Activated CD8-positive, alpha-beta T cell treated with anti-CD3 and anti-CD28 coated beads, Interleukin-2, amount 10 ng/mL, durations not matched to agents 7 days and 5 days (primary cell): Measurements from ENCODE around the gene ANK2. TPM values are rescaled to one million over a fixed set of nuclear protein-coding genes. Genes with fewer than 3 reads are reported as not detected.
A peak's percentile ranks its signal among the peaks of the same experiment; 100 is the strongest.

ENCODE experiments used
- ATAC-seq: fragments of 150-1000 bp; cut with Tn5 transposase; one replicate; pipeline ENCODE4 v1.10.0; 2021; ENCODE audit warnings: moderate library complexity
- CTCF ChIA-PET: fragments of 350-600 bp; sonication (Branson Sonifier 250); formaldehyde crosslinking; loops from one replicate; lab custom pipeline; 2021; ENCODE audit warnings: antibody characterized with exemption; lab: Charles Lee
- POLR2A ChIA-PET: fragments of 350-600 bp; sonication (Branson Sonifier 250); formaldehyde crosslinking; loops from one replicate; lab custom pipeline; 2021; ENCODE audit warnings: antibody characterized with exemption; lab: Charles Lee
- DNase-seq: peaks from one replicate; pipeline ENCODE4 v3.0.0-alpha.2; 2020
- H3K27ac Mint-ChIP-seq: one replicate; pipeline ENCODE4 v1.8.0; 2021; ENCODE audit warnings: mild to moderate bottlenecking, mixed read lengths
- H3K27me3 Mint-ChIP-seq: one replicate; pipeline ENCODE4 v1.8.0; 2021; ENCODE audit warnings: low read depth, mixed read lengths
- H3K36me3 Mint-ChIP-seq: one replicate; pipeline ENCODE4 v1.8.0; 2021; ENCODE audit warnings: low read depth, mixed read lengths
- H3K4me1 Mint-ChIP-seq: one replicate; pipeline ENCODE4 v1.8.0; 2021; ENCODE audit warnings: low read depth, mixed read lengths
- H3K4me3 Mint-ChIP-seq: one replicate; pipeline ENCODE4 v1.8.0; 2021; ENCODE audit warnings: mild to moderate bottlenecking, mixed read lengths
- H3K9me3 Mint-ChIP-seq: one replicate; pipeline ENCODE4 v1.8.0; 2022; ENCODE audit warnings: mixed read lengths; ENCODE audit not compliant: insufficient read depth
- total RNA-seq, 2 experiments: library from RNA; stranded (reverse); gene quantifications; one replicate each; pipeline ENCODE4 v1.2.3, GENCODE V29; 2021

Gene ANK2
- total RNA-seq, 2 experiments from 2014 or later: 0.47 to 1.5 TPM

DNA sequence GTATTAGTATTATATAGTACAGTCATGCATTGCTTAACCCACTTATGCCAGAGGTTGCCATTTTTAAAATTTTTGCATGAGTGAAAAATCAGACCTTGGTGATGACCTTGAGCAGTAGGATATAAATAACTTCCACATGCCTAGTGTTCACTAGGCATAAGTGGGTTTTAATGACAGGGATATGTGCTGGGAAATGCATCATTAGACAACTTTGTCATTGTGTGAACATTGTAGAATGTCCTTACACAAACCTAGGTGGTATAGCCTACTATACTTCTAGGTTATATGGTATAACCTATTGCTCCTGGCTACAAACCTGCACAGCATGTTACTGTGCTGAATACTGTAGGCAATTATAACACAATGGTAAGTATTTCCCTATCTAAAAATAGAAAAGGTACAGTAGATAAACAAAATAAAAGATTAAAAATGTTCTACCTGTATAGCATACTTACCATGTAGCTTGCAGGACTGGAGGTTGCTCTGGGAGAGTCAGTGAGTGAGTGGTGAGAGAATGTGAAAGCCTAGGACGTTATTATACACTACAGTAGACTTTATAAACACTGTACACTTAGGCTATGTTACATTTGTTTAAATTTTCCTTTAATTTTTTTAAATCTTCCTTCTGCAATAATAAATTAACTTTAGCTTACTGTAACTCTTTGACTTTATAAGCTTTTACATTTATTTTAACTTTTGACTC is 326.7 kb downstream of the ANK2 start:
- ATAC-seq (no peak), DNase-seq (no peak)
- no peaks in the 10 kb centered on the region for H3K36me3 Mint-ChIP-seq
- peaks cover 8% of the 10 kb centered on the region for H3K27me3 Mint-ChIP-seq
- H3K4me1 Mint-ChIP-seq: no peaks in the 10 kb centered on the region
- CTCF ChIA-PET: interaction anchor here (1.3 kb wide), 1 partner anchor 19 kb away, joined by 4 read pairs; no protein-coding TSS in a partner anchor
- no peaks in the 10 kb centered on the region for H3K9me3 Mint-ChIP-seq
- no peak overlapping the region for H3K27ac Mint-ChIP-seq
- no peak overlapping the region for H3K4me3 Mint-ChIP-seq
- POLR2A ChIA-PET: no interaction called here

GRCh38 chr4:113378836-113379235 is 329.4 kb downstream of the ANK2 start:
- POLR2A ChIA-PET: interaction anchor here (0.6 kb wide), 1 partner anchor 10 kb away, joined by 3 read pairs; no protein-coding TSS in a partner anchor
- CTCF ChIA-PET: no interaction called here
- peaks cover 5% of the 10 kb centered on the region for H3K27me3 Mint-ChIP-seq
- no peaks in the 10 kb centered on the region for H3K9me3 Mint-ChIP-seq
- no peak overlapping the region for H3K27ac Mint-ChIP-seq
- no peak overlapping the region for H3K4me3 Mint-ChIP-seq
- no peak for ATAC-seq
- H3K4me1 Mint-ChIP-seq: no peaks in the 10 kb centered on the region
- no peak for DNase-seq
- no peaks in the 10 kb centered on the region for H3K36me3 Mint-ChIP-seq

- no peak for DNase-seq
- no peaks in the 10 kb centered on the region for H3K9me3 Mint-ChIP-seq
These were observed 333.3 kb downstream of the ANK2 start for GRCh38 chr4:113382704-113383103.

DNA sequence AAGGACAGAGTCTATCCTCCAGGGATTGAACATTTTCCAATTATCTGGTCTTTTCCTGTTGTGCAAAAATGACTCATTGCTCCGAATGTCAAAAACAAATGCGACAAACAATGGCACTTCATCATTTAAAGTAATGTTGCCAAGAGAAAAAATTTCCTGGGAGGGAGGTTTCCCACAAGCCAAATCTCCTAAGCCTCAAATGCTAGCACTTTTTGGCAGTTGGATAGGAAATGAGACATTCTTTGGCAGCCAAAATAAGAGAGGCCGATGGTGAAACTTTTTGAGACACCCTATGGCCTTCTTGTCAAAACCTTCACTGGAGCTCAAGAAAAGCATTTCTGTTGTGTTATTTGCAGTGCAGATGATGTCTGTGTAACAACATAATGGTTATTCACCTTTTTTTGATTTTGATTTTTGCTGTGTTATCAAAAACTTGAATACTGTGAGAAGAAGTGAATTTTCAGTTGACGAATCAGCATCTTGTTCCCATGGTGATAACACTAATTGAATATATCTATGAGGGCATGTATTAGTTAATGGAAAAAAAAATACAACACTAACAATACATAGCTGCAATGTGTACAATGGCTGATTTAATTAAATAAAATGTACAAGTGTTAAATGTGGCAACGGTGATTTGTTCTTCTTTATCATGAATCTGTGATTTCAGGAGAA is 333.8 kb downstream of the ANK2 start:
- ATAC-seq (no peak), DNase-seq (no peak)
- no peak overlapping the region for H3K27ac Mint-ChIP-seq
- H3K27me3 Mint-ChIP-seq: peaks cover 12% of the 10 kb centered on the region
- ChIA-PET CTCF (interaction anchor here (0.8 to 1.2 kb wide), 2 partner anchors 11 to 20 kb away, joined by 4 to 5 read pairs; no protein-coding TSS in a partner anchor), POLR2A (no interaction called here)
- H3K36me3 Mint-ChIP-seq: no peaks in the 10 kb centered on the region
- no peak overlapping the region for H3K4me3 Mint-ChIP-seq
- no peaks in the 10 kb centered on the region for H3K4me1 Mint-ChIP-seq
- no peaks in the 10 kb centered on the region for H3K9me3 Mint-ChIP-seq

More at GRCh38 chr4:113382704-113383103, 333.3 kb downstream of the ANK2 start:
- Mint-ChIP-seq H3K27me3 (peaks cover 12% of the 10 kb centered on the region), H3K36me3 (no peaks in the 10 kb centered on the region), H3K4me3 (no peak overlapping the region), H3K4me1 (no peaks in the 10 kb centered on the region), H3K27ac (no peak overlapping the region)
- ATAC-seq: no peak
- ChIA-PET CTCF (interaction anchor here (1.2 kb wide), 1 partner anchor 20 kb away, joined by 5 read pairs; no protein-coding TSS in a partner anchor), POLR2A (no interaction called here)

- Mint-ChIP-seq H3K27ac (no peak overlapping the region), H3K4me3 (no peak overlapping the region), H3K9me3 (no peaks in the 10 kb centered on the region), H3K27me3 (peaks cover 9% of the 10 kb centered on the region), H3K4me1 (no peaks in the 10 kb centered on the region), H3K36me3 (no peaks in the 10 kb centered on the region)
- ChIA-PET POLR2A (no interaction called here), CTCF (interaction anchor here (1.7 kb wide), 1 partner anchor 10 kb away, joined by 4 read pairs; no protein-coding TSS in a partner anchor)
- ATAC-seq (no peak), DNase-seq (no peak)
These were observed 335.1 kb downstream of the ANK2 start for GRCh38 chr4:113384600-113384999.

GRCh38 chr4:113385281-113385899 is 335.9 kb downstream of the ANK2 start:
- Mint-ChIP-seq H3K27me3 (peaks cover 9% of the 10 kb centered on the region), H3K9me3 (no peaks in the 10 kb centered on the region), H3K4me3 (no peak overlapping the region), H3K4me1 (no peaks in the 10 kb centered on the region), H3K27ac (no peak overlapping the region), H3K36me3 (no peaks in the 10 kb centered on the region)
- ChIA-PET CTCF (interaction anchor here (1.7 kb wide), 1 partner anchor 9 kb away, joined by 4 read pairs; no protein-coding TSS in a partner anchor), POLR2A (no interaction called here)
- ATAC-seq (no peak), DNase-seq (no peak)

DNA sequence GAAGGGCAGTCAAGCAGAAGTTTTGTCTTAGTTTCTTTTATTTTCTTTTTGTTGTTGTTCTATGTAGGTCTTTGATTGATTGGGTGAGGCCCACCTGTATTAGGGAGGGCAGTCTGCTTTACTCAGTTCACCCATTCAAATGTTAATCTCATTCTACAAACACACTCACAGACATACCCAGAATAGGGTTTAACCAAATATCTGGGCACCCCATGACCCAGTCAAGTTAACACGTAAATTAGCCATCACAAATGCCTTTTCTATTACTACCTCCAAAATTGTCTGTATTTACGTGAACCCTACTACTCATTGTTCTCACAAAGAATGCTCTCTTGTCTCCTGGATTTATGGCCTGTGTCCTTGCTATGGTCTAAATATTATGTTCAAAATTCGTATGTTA is 339.7 kb downstream of the ANK2 start:
- Mint-ChIP-seq H3K4me1 (no peaks in the 10 kb centered on the region), H3K27ac (no peak overlapping the region), H3K9me3 (no peaks in the 10 kb centered on the region), H3K36me3 (no peaks in the 10 kb centered on the region), H3K4me3 (no peak overlapping the region), H3K27me3 (peaks cover 9% of the 10 kb centered on the region)
- ChIA-PET POLR2A (no interaction called here), CTCF (no interaction called here)
- ATAC-seq (no peak), DNase-seq (no peak)

- Mint-ChIP-seq H3K4me3 (no peak overlapping the region), H3K36me3 (no peaks in the 10 kb centered on the region), H3K27ac (no peak overlapping the region)
These were observed 341.4 kb downstream of the ANK2 start for GRCh38 chr4:113390850-113391249.

DNA sequence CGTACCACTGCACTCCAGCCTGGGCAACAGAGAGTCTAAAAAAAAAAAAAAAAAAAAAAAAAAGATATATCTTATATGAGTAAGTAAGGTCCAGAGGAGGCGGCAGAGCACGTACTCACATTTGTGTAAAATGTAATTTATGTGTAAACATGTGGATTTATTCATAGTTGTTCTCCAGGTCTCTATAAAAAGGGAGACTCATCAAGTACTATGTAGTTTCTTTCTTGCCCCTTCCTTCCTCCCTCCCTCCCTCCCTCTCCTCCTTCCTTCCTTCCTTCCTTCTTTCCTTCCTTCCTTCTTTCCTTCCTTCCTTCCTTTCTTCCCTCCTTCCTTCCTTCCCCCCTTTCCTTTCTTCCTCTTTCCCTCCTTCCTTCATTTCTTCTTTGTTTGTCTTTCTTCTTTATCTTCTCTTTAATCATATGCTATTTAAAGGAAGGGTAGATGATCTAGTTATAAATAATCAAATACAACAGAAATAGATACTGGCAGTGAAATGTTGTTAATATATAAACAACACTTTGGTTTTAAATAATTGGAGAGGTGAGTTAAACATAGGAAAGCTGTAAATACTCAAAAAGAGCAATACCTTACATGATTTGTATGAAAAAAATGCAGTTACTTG is 344.8 kb downstream of the ANK2 start:
- Mint-ChIP-seq H3K27me3 (peaks cover 2% of the 10 kb centered on the region), H3K4me1 (peaks cover 2% of the 10 kb centered on the region), H3K9me3 (no peaks in the 10 kb centered on the region), H3K4me3 (no peak overlapping the region), H3K36me3 (no peaks in the 10 kb centered on the region), H3K27ac (no peak overlapping the region)
- DNase-seq (no peak), ATAC-seq (no peak)
- CTCF ChIA-PET: interaction anchor here (0.8 to 5.5 kb wide), 25 partner anchors 9 to 991 kb away, joined by 3 to 27 read pairs (median 4); no protein-coding TSS in a partner anchor
- POLR2A ChIA-PET: no interaction called here

More at GRCh38 chr4:113390850-113391249, 341.4 kb downstream of the ANK2 start:
- DNase-seq (no peak), ATAC-seq (no peak)
- CTCF ChIA-PET: no interaction called here
- peaks cover 2% of the 10 kb centered on the region for H3K4me1 Mint-ChIP-seq
- no peaks in the 10 kb centered on the region for H3K9me3 Mint-ChIP-seq
- H3K27me3 Mint-ChIP-seq: peaks cover 4% of the 10 kb centered on the region
- POLR2A ChIA-PET: no interaction called here

- H3K27me3 Mint-ChIP-seq: peaks cover 2% of the 10 kb centered on the region
- H3K4me3 Mint-ChIP-seq: no peak overlapping the region
- POLR2A ChIA-PET: no interaction called here
- CTCF ChIA-PET: interaction anchor here (0.7 to 5.5 kb wide), 38 partner anchors 10 to 1019 kb away, joined by 3 to 27 read pairs (median 3); no protein-coding TSS in a partner anchor
- DNase-seq: peak; percentile 75
- H3K27ac Mint-ChIP-seq: no peak overlapping the region
- H3K36me3 Mint-ChIP-seq: no peaks in the 10 kb centered on the region
- H3K4me1 Mint-ChIP-seq: peaks cover 2% of the 10 kb centered on the region
- ATAC-seq: peak; percentile 89
- H3K9me3 Mint-ChIP-seq: no peaks in the 10 kb centered on the region
These were observed 345.5 kb downstream of the ANK2 start for GRCh38 chr4:113394730-113395530.
